ENCODE measurements around the gene ZDHHC4.

ZDHHC4 gene

DNA sequence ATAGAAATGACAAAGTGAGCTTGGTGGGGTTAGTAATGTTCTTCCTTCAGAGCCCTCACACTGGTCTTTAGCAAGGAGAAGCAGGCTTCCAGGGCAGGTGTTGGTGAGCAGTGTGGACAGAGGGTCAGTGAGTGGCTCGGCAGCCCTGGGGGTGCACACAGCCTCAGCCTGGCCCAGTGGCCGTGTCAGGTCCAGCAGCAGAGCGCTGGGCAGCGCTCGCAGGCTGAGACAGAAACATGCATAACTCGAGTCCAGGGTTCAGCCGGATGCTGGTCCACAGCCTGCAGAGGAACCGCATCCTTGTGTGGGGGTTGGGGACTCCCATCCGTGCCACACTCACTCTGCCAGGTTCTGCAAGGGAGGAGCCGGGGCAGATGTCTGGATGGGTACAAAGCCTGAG is 27.2 kb downstream of the ZDHHC4 start:
- Histone ChIP-seq H2AFZ (ENCODE audit: low read depth, low read length) (no peak overlapping the region), H3K9me3 (ENCODE audit: low read length) (no peaks in the 10 kb centered on the region), H3K36me3 (ENCODE audit: insufficient read depth, low read length) (peaks cover 47% of the 10 kb centered on the region), H3K4me3 (ENCODE audit: low read length) (no peak overlapping the region), H3K27me3 (ENCODE audit: insufficient read depth, low read length) (no peaks in the 10 kb centered on the region), H3K4me1 (ENCODE audit: insufficient read depth, low read length) (no peaks in the 10 kb centered on the region)

DNA sequence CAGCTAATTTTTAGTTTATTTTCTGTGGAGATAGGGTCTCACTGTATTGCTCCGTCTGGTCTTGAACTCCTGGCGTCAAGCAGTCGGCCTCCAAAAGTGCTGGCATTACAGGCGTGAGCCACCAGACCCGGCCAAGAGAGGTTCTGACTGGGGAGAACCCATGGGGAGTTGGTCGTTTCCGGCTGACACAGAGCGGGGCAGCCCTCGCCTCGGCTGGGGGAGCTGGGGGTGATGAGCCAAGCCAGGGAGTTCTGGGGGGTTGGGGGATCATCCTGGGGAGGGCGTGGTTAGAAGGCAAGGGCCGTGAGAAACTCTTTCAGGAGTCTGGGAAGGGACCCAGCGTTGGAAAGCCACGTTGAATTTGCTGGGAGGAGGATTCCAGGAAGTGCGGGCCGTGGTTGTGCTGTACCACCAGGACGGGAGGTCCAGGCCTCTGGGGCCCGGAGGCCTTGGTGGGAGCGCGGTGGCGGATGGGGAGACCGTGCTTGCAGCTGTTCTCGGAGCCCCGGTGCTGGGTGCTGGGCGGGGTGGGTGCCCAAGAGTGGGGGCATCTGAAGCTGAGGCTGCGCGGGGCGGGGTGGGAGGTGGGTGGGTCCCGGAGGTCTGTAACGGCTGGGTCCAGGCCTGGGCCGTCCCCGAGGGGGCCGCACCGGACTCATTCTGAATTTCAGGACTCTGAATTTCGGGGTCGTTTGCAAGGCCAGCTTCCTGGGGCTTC is 29.8 kb downstream of the ZDHHC4 start:
- Histone ChIP-seq H3K36me3 (ENCODE audit: insufficient read depth, low read length) (peaks cover 30% of the 10 kb centered on the region), H2AFZ (ENCODE audit: low read depth, low read length) (no peak overlapping the region)

DNA sequence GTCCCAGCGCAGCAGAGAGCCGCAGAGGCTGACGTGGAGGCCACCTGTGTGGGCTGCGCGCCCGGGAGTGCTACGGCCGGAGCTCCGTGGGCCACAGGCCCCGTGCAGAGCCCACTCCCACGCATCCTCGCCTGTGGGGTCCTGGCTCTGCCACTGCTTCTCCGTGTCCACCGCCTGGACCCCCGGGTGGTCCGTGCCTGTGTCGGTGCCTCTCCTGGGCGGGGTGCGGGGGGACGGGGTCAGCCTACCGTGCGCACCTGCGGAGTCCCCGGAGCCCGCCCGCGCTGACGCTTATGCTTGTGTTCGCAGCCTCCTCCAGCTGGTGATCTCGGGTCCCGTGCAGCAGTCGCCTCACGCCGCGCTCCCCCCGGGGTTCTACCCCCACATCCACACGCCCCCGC is 30.4 kb downstream of the ZDHHC4 start:
- Histone ChIP-seq H3K4me3 (ENCODE audit: low read length) (no peak overlapping the region), H3K36me3 (ENCODE audit: insufficient read depth, low read length) (peaks cover 24% of the 10 kb centered on the region), H3K27me3 (ENCODE audit: insufficient read depth, low read length) (no peaks in the 10 kb centered on the region), H2AFZ (ENCODE audit: low read depth, low read length) (no peak overlapping the region), H3K4me1 (ENCODE audit: insufficient read depth, low read length) (no peaks in the 10 kb centered on the region), H3K9me3 (ENCODE audit: low read length) (no peaks in the 10 kb centered on the region)

More for the DNA sequence above, 29.8 kb downstream of the ZDHHC4 start:
- Histone ChIP-seq H3K4me3 (ENCODE audit: low read length) (no peak overlapping the region), H3K9me3 (ENCODE audit: low read length) (no peaks in the 10 kb centered on the region), H3K4me1 (ENCODE audit: insufficient read depth, low read length) (no peaks in the 10 kb centered on the region), H3K27me3 (ENCODE audit: insufficient read depth, low read length) (no peaks in the 10 kb centered on the region)

DNA sequence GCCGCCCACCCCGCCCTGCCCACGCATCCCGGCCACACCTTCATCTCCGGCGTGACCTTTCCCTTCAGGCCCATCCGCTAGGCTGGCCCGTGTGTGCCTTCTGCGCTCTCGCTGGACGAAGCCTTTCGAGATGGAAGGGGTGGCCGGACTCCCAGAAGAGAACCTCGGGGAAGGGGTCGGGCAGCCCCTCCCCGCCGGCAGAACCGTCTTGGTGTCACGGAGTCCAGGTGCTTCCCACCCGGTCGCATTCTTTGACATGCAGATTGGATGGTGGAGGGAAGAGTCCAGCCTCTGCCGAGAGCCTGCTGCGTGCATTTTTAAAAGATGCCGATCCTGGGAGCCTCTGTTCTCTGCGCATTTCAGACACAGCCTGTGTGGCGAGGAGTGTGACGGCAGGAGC is 30.8 kb downstream of the ZDHHC4 start:
- Histone ChIP-seq H3K27me3 (ENCODE audit: insufficient read depth, low read length) (no peaks in the 10 kb centered on the region), H3K36me3 (ENCODE audit: insufficient read depth, low read length) (peaks cover 22% of the 10 kb centered on the region), H3K9me3 (ENCODE audit: low read length) (no peaks in the 10 kb centered on the region)

DNA sequence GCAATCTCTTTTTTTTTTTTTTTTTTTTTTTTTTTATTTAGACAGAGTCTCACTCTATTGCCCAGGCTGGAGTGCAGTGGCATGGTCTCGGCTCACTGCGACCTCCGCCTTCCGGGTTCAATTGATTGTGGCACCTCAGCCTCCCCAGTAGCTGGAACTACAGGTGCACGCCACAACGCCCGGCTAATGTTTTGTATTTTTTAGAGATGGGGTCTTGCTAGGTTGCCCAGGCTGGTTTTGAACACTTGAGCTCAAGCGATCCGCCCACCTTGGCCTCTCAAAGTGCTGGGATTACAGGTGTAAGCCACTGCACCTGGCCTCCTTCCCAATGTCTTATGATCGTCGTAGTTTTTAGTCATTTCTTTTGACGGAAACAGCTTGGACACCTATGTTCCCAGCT is 31.5 kb downstream of the ZDHHC4 start:
- no peaks in the 10 kb centered on the region for H3K4me1 ChIP-seq (ENCODE audit: insufficient read depth, low read length)
- H3K27me3 ChIP-seq (ENCODE audit: insufficient read depth, low read length) = no peaks in the 10 kb centered on the region
- H3K4me3 ChIP-seq (ENCODE audit: low read length) = no peak overlapping the region
- H3K36me3 ChIP-seq (ENCODE audit: insufficient read depth, low read length) = peaks cover 20% of the 10 kb centered on the region
- no peak overlapping the region for H2AFZ ChIP-seq (ENCODE audit: low read depth, low read length)
- no peaks in the 10 kb centered on the region for H3K9me3 ChIP-seq (ENCODE audit: low read length)

More for the DNA sequence above, 30.8 kb downstream of the ZDHHC4 start:
- H2AFZ ChIP-seq (ENCODE audit: low read depth, low read length) = no peak overlapping the region
- no peaks in the 10 kb centered on the region for H3K4me1 ChIP-seq (ENCODE audit: insufficient read depth, low read length)
- no peak overlapping the region for H3K4me3 ChIP-seq (ENCODE audit: low read length)

DNA sequence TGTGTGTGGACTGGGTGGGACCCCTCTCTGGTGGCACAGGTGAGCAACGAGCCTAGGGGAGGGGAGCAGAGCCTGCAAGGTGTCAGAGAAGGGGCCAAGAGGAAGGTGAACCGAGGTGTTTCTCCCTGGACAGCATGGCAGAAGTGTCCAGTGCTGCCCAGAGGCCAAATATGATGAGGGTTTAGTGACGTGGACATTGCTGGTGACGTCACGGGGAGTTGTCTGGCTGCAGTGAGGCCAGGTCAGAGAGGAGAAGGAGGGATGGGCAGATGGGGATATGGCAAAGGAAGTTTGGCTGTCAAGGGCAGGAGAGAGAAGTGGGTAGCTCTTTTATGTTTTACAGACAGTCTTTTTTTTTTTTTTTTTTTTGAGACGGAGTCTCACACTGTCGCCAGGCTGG is 35.6 kb downstream of the ZDHHC4 start:
- H3K9me3 ChIP-seq (ENCODE audit: low read length) = no peaks in the 10 kb centered on the region
- no peaks in the 10 kb centered on the region for H3K27me3 ChIP-seq (ENCODE audit: insufficient read depth, low read length)
- peaks cover 12% of the 10 kb centered on the region for H3K4me1 ChIP-seq (ENCODE audit: insufficient read depth, low read length)
- peaks cover 7% of the 10 kb centered on the region for H3K36me3 ChIP-seq (ENCODE audit: insufficient read depth, low read length)
- no peak overlapping the region for H2AFZ ChIP-seq (ENCODE audit: low read depth, low read length)
- H3K4me3 ChIP-seq (ENCODE audit: low read length) = no peak overlapping the region

DNA sequence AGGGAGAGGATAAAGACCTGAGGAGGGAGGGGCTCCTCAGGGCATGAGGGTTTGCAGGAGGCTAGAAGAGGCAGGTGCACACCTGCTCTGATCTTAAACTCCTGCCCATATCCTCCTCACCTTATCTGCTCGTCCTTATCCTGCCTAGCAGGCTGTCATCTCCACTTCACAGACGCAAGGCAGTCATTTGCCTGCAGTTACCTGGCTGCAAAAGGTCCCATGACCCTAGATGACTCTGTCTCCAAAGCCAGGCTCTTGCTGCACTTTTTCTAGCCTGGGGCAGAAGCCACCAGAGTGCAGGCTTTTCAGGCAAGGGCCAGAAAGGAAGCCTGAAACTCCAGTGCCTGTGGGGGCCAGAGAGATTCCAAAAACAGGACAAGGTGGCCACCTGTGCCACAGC is 36.5 kb downstream of the ZDHHC4 start:
- Histone ChIP-seq H3K36me3 (ENCODE audit: insufficient read depth, low read length) (peaks cover 4% of the 10 kb centered on the region), H3K27me3 (ENCODE audit: insufficient read depth, low read length) (no peaks in the 10 kb centered on the region), H3K9me3 (ENCODE audit: low read length) (no peaks in the 10 kb centered on the region), H2AFZ (ENCODE audit: low read depth, low read length) (no peak overlapping the region), H3K4me1 (ENCODE audit: insufficient read depth, low read length) (peaks cover 12% of the 10 kb centered on the region), H3K4me3 (ENCODE audit: low read length) (no peak overlapping the region)

DNA sequence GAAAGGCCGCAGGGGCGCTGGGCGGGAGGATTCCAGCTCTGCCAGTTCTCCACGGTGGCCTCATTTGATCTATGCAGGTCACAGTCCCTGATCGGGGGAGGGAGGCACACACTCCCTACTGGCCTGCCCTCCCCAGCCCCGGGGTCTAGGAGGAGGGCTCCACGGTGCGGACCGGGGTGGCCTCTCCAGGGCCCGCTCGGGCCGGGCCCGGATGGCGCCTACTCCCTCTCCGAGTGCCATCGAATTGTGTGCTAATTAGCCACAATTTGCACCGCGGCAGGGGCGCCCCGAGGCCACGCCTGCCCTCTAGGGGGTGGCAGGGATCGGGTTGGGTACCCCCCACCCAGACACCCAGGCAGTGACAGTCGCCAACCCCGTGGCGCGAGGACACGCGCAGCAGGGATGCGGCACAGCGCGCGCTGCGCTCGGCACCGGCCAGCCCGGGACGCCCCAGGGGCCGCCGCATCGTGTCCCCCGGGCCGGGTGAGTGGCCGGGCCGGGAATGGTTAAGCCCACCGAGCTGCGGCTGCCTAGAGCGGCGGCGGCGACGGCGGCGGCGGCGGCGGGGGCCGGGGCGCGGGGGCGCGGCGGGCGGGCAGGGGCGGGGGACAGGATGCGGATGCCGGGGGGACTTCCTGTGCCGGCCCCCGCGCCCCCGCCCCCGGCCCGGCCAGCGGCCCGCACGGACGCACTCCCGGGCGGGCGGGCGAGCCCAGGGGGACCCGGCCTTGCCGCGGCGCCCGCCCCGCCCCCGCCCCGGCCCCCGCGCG is 37.9 kb downstream of the ZDHHC4 start, which contains the start of gene ZNF853:
Gene ZNF853, plus strand, starts transcription at position 658 of the 770 bp plus-strand sequence. CDS start 565 bp downstream, outside the sequence.
- Histone ChIP-seq H3K9me3 (ENCODE audit: low read length) (no peaks in the 10 kb centered on the region), H3K4me1 (ENCODE audit: insufficient read depth, low read length) (peaks cover 12% of the 10 kb centered on the region), H3K27me3 (ENCODE audit: insufficient read depth, low read length) (no peaks in the 10 kb centered on the region), H3K36me3 (ENCODE audit: insufficient read depth, low read length) (peaks cover 10% of the 10 kb centered on the region), H2AFZ (ENCODE audit: low read depth, low read length) (peak within 1 kb of the TSS; percentile 98), H3K4me3 (ENCODE audit: low read length) (peak within 1 kb of the TSS; percentile 90)

DNA sequence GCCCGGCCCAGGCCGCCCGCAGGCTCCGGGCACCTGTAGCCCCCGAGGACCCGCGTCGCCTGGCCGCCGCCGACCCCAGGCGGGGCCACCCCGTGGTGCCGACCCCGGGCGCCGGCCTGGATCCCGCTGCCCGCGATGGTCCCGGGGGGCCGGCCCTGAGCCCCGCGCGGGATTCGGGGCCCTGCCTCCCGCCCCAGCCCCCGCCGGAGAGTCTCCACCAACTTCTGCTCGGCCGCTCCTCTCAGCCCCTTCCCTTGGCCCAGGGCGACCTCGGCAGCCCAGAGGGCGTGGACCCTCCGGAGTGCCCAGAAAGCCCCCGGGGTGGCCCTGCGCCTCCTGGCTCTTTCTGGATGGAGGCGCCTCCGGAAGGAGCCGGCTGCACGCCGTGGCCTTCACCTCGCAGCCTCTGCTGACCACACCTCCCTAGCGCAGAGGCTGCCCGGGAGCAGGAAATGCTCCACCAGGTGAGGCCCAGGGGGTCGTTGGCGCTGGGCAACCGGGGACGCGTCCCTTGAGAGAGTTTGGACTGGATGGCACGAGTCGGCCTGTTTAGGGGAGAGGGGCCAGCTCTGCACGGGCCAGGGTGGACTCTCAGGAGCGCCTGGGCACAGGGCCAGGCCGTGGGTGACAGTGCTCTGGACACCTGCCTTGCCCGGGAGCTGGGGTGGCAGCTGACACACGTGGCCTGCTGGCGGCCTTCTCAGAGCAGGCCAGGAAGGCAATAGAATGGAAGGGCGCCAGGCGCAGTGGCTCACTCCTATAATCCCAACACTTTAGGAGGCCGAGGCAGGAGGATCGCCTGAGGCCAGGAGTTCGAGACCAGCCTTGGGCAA is 38.7 kb downstream of the ZDHHC4 start:
- Histone ChIP-seq H3K9me3 (ENCODE audit: low read length) (no peaks in the 10 kb centered on the region), H3K36me3 (ENCODE audit: insufficient read depth, low read length) (peaks cover 14% of the 10 kb centered on the region), H3K27me3 (ENCODE audit: insufficient read depth, low read length) (no peaks in the 10 kb centered on the region), H2AFZ (ENCODE audit: low read depth, low read length) (no peak overlapping the region), H3K4me1 (ENCODE audit: insufficient read depth, low read length) (peaks cover 12% of the 10 kb centered on the region), H3K4me3 (ENCODE audit: low read length) (peak overlapping the region; percentile 61)

DNA sequence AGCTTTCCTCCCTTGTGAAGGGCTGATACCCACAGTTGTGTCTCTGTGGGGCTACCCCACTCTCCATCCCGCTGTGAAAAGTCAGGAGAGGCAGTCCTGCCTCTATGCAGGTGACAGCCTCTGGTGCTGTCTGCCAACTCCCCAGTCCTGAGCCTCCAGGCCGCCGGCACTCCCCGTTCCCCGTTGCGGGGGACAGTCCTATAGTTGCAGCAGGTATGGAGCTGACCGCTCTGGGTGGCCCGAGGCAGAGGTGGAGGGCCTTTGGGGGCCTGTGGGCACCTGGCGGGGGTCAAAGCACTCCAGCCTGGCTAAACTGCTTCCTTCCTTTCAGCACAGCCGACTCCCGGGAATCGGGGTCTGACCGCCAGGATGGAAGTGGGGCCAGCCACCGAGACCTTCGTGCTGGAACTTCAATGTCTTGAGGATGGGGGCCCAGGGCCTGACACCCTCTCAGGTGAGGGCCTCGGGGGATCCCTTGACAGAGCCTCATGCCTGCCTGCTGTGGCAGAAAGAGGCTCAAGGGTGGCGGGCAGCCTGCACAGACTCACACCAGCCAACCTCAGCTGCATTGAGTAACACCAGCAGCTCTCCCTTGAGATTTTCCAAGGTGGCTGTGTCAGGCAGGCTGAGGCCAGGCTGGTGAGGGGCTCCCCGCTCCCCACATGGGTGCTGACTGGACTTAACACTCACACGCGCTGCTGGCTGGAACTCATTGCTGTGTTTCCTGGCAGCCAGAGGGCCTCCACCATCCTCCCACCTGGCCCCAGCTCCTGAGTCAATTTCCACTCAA is 39.8 kb downstream of the ZDHHC4 start:
- peaks cover 12% of the 10 kb centered on the region for H3K4me1 ChIP-seq (ENCODE audit: insufficient read depth, low read length)
- H3K36me3 ChIP-seq (ENCODE audit: insufficient read depth, low read length) = peaks cover 25% of the 10 kb centered on the region
- H3K4me3 ChIP-seq (ENCODE audit: low read length) = no peak overlapping the region
- peaks cover 2% of the 10 kb centered on the region for H3K9me3 ChIP-seq (ENCODE audit: low read length)
- H2AFZ ChIP-seq (ENCODE audit: low read depth, low read length) = no peak overlapping the region
- no peaks in the 10 kb centered on the region for H3K27me3 ChIP-seq (ENCODE audit: insufficient read depth, low read length)

DNA sequence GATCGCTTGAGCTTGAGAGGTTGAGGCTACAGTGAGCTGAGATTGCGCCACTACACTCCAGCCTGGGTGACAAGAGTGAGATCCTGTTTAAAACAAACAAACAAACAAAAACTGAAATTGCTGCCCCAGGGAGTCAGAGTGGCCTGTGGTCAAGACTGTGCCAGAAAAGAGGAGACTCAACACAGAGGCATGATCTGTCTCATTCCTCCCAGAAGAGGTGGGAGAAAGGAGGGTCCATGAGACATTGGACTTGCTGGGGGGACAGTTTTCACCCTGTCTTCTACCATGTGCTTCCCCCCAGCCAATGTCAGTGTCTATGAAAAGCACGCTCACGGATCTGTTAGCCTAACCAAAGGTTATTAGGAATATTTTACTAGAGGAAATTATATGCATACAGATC is 41.4 kb downstream of the ZDHHC4 start:
- peaks cover 32% of the 10 kb centered on the region for H3K36me3 ChIP-seq (ENCODE audit: insufficient read depth, low read length)
- no peak overlapping the region for H2AFZ ChIP-seq (ENCODE audit: low read depth, low read length)
- H3K27me3 ChIP-seq (ENCODE audit: insufficient read depth, low read length) = no peaks in the 10 kb centered on the region
- peaks cover 2% of the 10 kb centered on the region for H3K9me3 ChIP-seq (ENCODE audit: low read length)
- peaks cover 12% of the 10 kb centered on the region for H3K4me1 ChIP-seq (ENCODE audit: insufficient read depth, low read length)
- no peak overlapping the region for H3K4me3 ChIP-seq (ENCODE audit: low read length)

DNA sequence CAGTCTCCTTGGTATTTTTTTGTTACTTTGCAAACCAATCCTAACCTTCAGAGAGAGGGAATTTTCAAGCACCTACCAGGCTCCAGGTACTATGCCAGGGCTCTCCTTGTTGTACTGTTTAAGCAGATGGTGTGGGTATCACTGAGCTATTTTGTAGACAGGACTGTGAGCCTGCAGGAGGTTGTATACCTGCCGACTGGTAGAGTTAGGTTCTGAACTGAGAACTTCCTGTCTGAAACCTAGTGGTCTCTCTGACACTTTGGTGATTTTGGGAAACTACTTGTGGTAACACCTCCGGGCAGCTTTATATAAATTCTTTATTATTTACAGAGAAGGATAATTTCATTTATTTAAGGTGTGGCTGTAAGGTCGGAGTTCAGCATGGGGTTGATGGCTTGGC is 42.7 kb downstream of the ZDHHC4 start:
- Histone ChIP-seq H3K4me3 (ENCODE audit: low read length) (no peak overlapping the region), H3K27me3 (ENCODE audit: insufficient read depth, low read length) (no peaks in the 10 kb centered on the region), H2AFZ (ENCODE audit: low read depth, low read length) (no peak overlapping the region), H3K36me3 (ENCODE audit: insufficient read depth, low read length) (peaks cover 42% of the 10 kb centered on the region), H3K4me1 (ENCODE audit: insufficient read depth, low read length) (peaks cover 6% of the 10 kb centered on the region), H3K9me3 (ENCODE audit: low read length) (peaks cover 2% of the 10 kb centered on the region)
